H9 (cell line): Measurements from ENCODE around the gene OTOGL. TPM values are rescaled to one million over a fixed set of nuclear protein-coding genes. Genes with fewer than 3 reads are reported as not detected.

Source experiments
- DNase-seq: peaks from one replicate; pipeline ENCODE4 v3.0.0-alpha.2; 2017
- H2AFZ ChIP-seq: one replicate; pipeline ENCODE4 v1.6.1; 2013; ENCODE audit warnings: mild to moderate bottlenecking, low read length, control low read depth, moderate library complexity
- H2AK5ac ChIP-seq: 2 replicates; pipeline ENCODE4 v1.6.1; 2013; ENCODE audit warnings: low read length, control low read depth, mixed read lengths; ENCODE audit not compliant: insufficient read length
- H2BK120ac ChIP-seq: one replicate; pipeline ENCODE4 v1.6.1; 2013; ENCODE audit warnings: low read depth, mild to moderate bottlenecking, low read length, control low read depth, inconsistent platforms; ENCODE audit not compliant: poor library complexity, severe bottlenecking
- H2BK12ac ChIP-seq: 2 replicates; pipeline ENCODE4 v1.6.1; 2013; ENCODE audit warnings: low read length, control low read depth, mixed read lengths, low read depth; ENCODE audit not compliant: insufficient read length
- H2BK15ac ChIP-seq: 2 replicates; pipeline ENCODE4 v1.6.1; 2013; ENCODE audit warnings: low read depth, low read length, control low read depth
- H2BK20ac ChIP-seq: one replicate; pipeline ENCODE4 v1.6.1; 2013; ENCODE audit warnings: low read depth, mild to moderate bottlenecking, low read length, control low read depth, inconsistent platforms; ENCODE audit not compliant: poor library complexity, severe bottlenecking
- H2BK5ac ChIP-seq: 2 replicates; pipeline ENCODE4 v1.6.1; 2013; ENCODE audit warnings: low read length, control low read depth, mixed read lengths; ENCODE audit not compliant: insufficient read length
- H3K14ac ChIP-seq: 2 replicates; pipeline ENCODE4 v1.6.1; 2013; ENCODE audit warnings: low read length, control low read depth; ENCODE audit not compliant: insufficient read depth
- H3K18ac ChIP-seq: 2 replicates; pipeline ENCODE4 v1.6.1; 2013; ENCODE audit warnings: low read depth, mild to moderate bottlenecking, mixed read lengths, low read length, control low read depth; ENCODE audit not compliant: insufficient read length
- H3K23ac ChIP-seq: 2 replicates; pipeline ENCODE4 v1.6.1; 2013; ENCODE audit warnings: low read length, control low read depth, mixed read lengths, low read depth; ENCODE audit not compliant: insufficient read length
- H3K23me2 ChIP-seq: 2 replicates; pipeline ENCODE4 v1.6.1; 2013; ENCODE audit warnings: low read depth, mild to moderate bottlenecking, mixed read lengths, low read length, control low read depth; ENCODE audit not compliant: insufficient read length, poor library complexity, severe bottlenecking
- H3K27ac ChIP-seq: 2 replicates; pipeline ENCODE4 v1.5.1; 2013; ENCODE audit warnings: low read length, control low read depth, mixed read lengths, low read depth; ENCODE audit not compliant: insufficient read length
- H3K27me3 ChIP-seq: 2 replicates; pipeline ENCODE4 v1.6.1; 2013; ENCODE audit warnings: low read length, control low read depth, inconsistent platforms; ENCODE audit not compliant: insufficient read depth
- H3K4ac ChIP-seq: 2 replicates; pipeline ENCODE4 v1.6.1; 2013; ENCODE audit warnings: low read depth, mild to moderate bottlenecking, control low read depth, inconsistent platforms, low read length, moderate library complexity
- H3K4me1 ChIP-seq: 2 replicates; pipeline ENCODE4 v1.6.1; 2013; ENCODE audit warnings: low read length, control low read depth, inconsistent platforms; ENCODE audit not compliant: insufficient read depth
- H3K4me2 ChIP-seq: 2 replicates; pipeline ENCODE4 v1.6.1; 2013; ENCODE audit warnings: low read length, control low read depth, mixed read lengths; ENCODE audit not compliant: insufficient read length, insufficient read depth
- H3K56ac ChIP-seq: 2 replicates; pipeline ENCODE4 v1.6.1; 2013; ENCODE audit warnings: low read depth, mild to moderate bottlenecking, mixed read lengths, low read length, control low read depth; ENCODE audit not compliant: insufficient read length
- H3K79me1 ChIP-seq: 2 replicates; pipeline ENCODE4 v1.6.1; 2013; ENCODE audit warnings: low read depth, mild to moderate bottlenecking, moderate library complexity, low read length, control low read depth, inconsistent platforms; ENCODE audit not compliant: insufficient read depth, poor library complexity, severe bottlenecking
- H3K79me2 ChIP-seq: 2 replicates; pipeline ENCODE4 v1.6.1; 2013; ENCODE audit warnings: low read length, control low read depth, inconsistent platforms; ENCODE audit not compliant: insufficient read depth
- H3K9ac ChIP-seq: 2 replicates; pipeline ENCODE4 v1.6.1; 2013; ENCODE audit warnings: low read length, control low read depth, mixed read lengths; ENCODE audit not compliant: insufficient read length; ENCODE audit errors: extremely low read depth
- H3K9me3 ChIP-seq: one replicate; pipeline ENCODE4 v1.6.1; 2013; ENCODE audit warnings: low read depth, low read length, inconsistent platforms; ENCODE audit not compliant: control insufficient read depth
- H3T11ph ChIP-seq: one replicate; pipeline ENCODE4 v1.6.1; 2013; ENCODE audit warnings: mild to moderate bottlenecking, low read length, control low read depth, inconsistent platforms
- H4K20me1 ChIP-seq: one replicate; pipeline ENCODE4 v1.6.1; 2013; ENCODE audit not compliant: control insufficient read depth, insufficient read length, insufficient read depth
- H4K5ac ChIP-seq: 2 replicates; pipeline ENCODE4 v1.6.1; 2013; ENCODE audit warnings: low read depth, mild to moderate bottlenecking, mixed read lengths, low read length, control low read depth; ENCODE audit not compliant: insufficient read length
- H4K8ac ChIP-seq: replicated peaks from 2 replicates; pipeline ENCODE4 v1.6.1; 2013; ENCODE audit warnings: low read length, control low read depth, mixed read lengths, low read depth; ENCODE audit not compliant: insufficient read length
- H4K91ac ChIP-seq: 2 replicates; pipeline ENCODE4 v1.6.1; 2013; ENCODE audit warnings: low read depth, mild to moderate bottlenecking, moderate library complexity, mixed read lengths, low read length, control low read depth; ENCODE audit not compliant: insufficient read length
- H3K27ac Mint-ChIP-seq, 3 experiments: 2 replicates in 2 of 3; 3 replicates in 1 of 3; pipeline ENCODE4 v1.8.0; 2020 to 2021; ENCODE audit warnings: mixed read lengths in 3 of 3, mild to moderate bottlenecking in 1 of 3, moderate library complexity in 1 of 3
- H3K27me3 Mint-ChIP-seq: 2 replicates; pipeline ENCODE4 v1.8.0; 2021; ENCODE audit warnings: low read depth, mild to moderate bottlenecking, moderate library complexity, mixed read lengths
- H3K36me3 Mint-ChIP-seq, 3 experiments: 2 replicates in 2 of 3; 3 replicates in 1 of 3; pipeline ENCODE4 v1.8.0; 2020 to 2021; ENCODE audit warnings: low read depth in 3 of 3, mixed read lengths in 3 of 3; ENCODE audit not compliant: insufficient read depth in 1 of 3
- H3K4me1 Mint-ChIP-seq, 2 experiments: 2 replicates each; pipeline ENCODE4 v1.8.0; 2020; ENCODE audit warnings: mixed read lengths in 2 of 2
- H3K4me3 Mint-ChIP-seq, 2 experiments: 2 replicates in 1 of 2; 3 replicates in 1 of 2; pipeline ENCODE4 v1.8.0; 2020 to 2021; ENCODE audit warnings: mild to moderate bottlenecking in 2 of 2, mixed read lengths in 2 of 2, moderate library complexity in 1 of 2
- H3K9me3 Mint-ChIP-seq, 2 experiments: 2 replicates in 1 of 2; 3 replicates in 1 of 2; pipeline ENCODE4 v1.8.0; 2020; ENCODE audit warnings: mild to moderate bottlenecking in 2 of 2, mixed read lengths in 2 of 2, moderate library complexity in 1 of 2
- CTCF ChIP-seq: fragments of 200-600 bp; sonication (generic); conservative IDR thresholded peaks from 3 replicates; pipeline ENCODE4 v1.8.0; 2021; ENCODE audit warnings: antibody characterized with exemption, mild to moderate bottlenecking
- WGBS: extraction: QIAGEN DNeasy Blood & Tissue Kit; methylation state at CpG from one replicate; pipeline ENCODE4 v1.1.7; 2013; ENCODE audit warnings: missing lambda C conversion rate, low lambda C conversion rate, mixed read lengths; ENCODE audit not compliant: insufficient read length; ENCODE audit errors: extremely low coverage; 5-methylcytosine and 5-hydroxymethylcytosine counted together
- total RNA-seq: library from RNA; stranded (reverse); gene quantifications from 2 replicates; pipeline ENCODE4 v1.2.1, GENCODE V29; 2021

The OTOGL gene
- total RNA-seq, 1 experiment from 2014 or later, result 0.11 TPM

- Histone ChIP-seq H3K56ac (no peak overlapping the region), H3K4ac (no peak overlapping the region), H3T11ph (no peak overlapping the region), H2BK20ac (no peak overlapping the region), H3K9me3 (no peaks in the 10 kb centered on the region), H2AK5ac (no peak overlapping the region), H2AFZ (no peak overlapping the region), H2BK15ac (no peak overlapping the region), H3K14ac (no peak overlapping the region), H3K23ac (no peak overlapping the region), H3K4me2 (no peak overlapping the region), H3K18ac (no peak overlapping the region), H4K91ac (no peak overlapping the region), H3K27me3 (no peaks in the 10 kb centered on the region), H3K23me2 (no peaks in the 10 kb centered on the region), H2BK12ac (no peak overlapping the region), H2BK5ac (no peak overlapping the region), H3K4me1 (no peaks in the 10 kb centered on the region), H4K20me1 (no peaks in the 10 kb centered on the region), H3K79me1 (no peaks in the 10 kb centered on the region), H3K9ac (no peak overlapping the region), H4K8ac (no peak overlapping the region), H3K27ac (no peak overlapping the region), H2BK120ac (no peak overlapping the region), H3K79me2 (no peaks in the 10 kb centered on the region), H4K5ac (no peak overlapping the region)
- H3K27ac Mint-ChIP-seq, result no peak overlapping the region
- no peaks in the 10 kb centered on the region for H3K9me3 Mint-ChIP-seq
- no peaks in the 10 kb centered on the region for H3K36me3 Mint-ChIP-seq
- H3K4me1 Mint-ChIP-seq, result peaks cover 0 to 5% of the 10 kb centered on the region in 2 experiments; a peak in 1 of 4 replicates
- no peak for TF ChIP-seq CTCF
- no peak for DNase-seq
- WGBS, result no CpG with 5 or more reads among the region's 1 CpG
- no peak overlapping the region for H3K4me3 Mint-ChIP-seq
- H3K27me3 Mint-ChIP-seq, result no peaks in the 10 kb centered on the region
These were observed 199.9 kb downstream of the OTOGL start for GRCh38 chr12:80299219-80299618.
